ENCODE results near the gene TMF1. TPM values are rescaled to one million over a fixed set of nuclear protein-coding genes. Genes with fewer than 3 reads are reported as not detected.
A peak's percentile ranks its signal among the peaks of the same experiment; 100 is the strongest.

TMF1 gene
- total RNA-seq, 1 experiment from 2014 or later, result 18.7 TPM

- no TSS peak for BruUV-seq (replicated peaks)
- ATAC-seq (no peak), DNase-seq (ENCODE audit: low read depth, low spot score) (no peak)
- CTCF ChIA-PET, result no interaction called here
- POLR2A ChIA-PET, result no interaction called here
- Histone ChIP-seq H3K4me3 (ENCODE audit: low read depth in 2 of 2, low read length in 2 of 2) (no peak overlapping the region), H3K36me3 (ENCODE audit: control insufficient read depth, insufficient read depth, low read length) (peaks cover 23% of the 10 kb centered on the region), H3K27ac (ENCODE audit: low read length) (no peak overlapping the region), H3K4me1 (ENCODE audit: control insufficient read depth, insufficient read depth, low read length) (no peaks in the 10 kb centered on the region), H3K9me3 (ENCODE audit: control insufficient read depth, insufficient read depth, low read depth, low read length) (no peaks in the 10 kb centered on the region), H3K27me3 (ENCODE audit: control insufficient read depth, insufficient read depth, low read length) (no peaks in the 10 kb centered on the region)
- intact Hi-C loops (cut with micrococcal nuclease; ENCODE audit: unreplicated experiment) (no loop called here), in situ Hi-C loops (cut with HindIII; ENCODE audit: low pct_unique_long_range_greater_than_20kb, low sequenced_read_pairs) (no loop called here)
- TF ChIP-seq CTCF (IDR thresholded peaks at IDR 0.05) (no peak), REST (IDR thresholded peaks at IDR 0.05; ENCODE audit: insufficient read depth in 1 of 2, low read depth in 2 of 2, low read length in 1 of 2) (no peak), TCF7L2 (IDR thresholded peaks at IDR 0.05; ENCODE audit: low read depth, low read length) (no peak), POLR2AphosphoS5 (IDR thresholded peaks at IDR 0.05; ENCODE audit: low read depth, low read length) (no peak), SIN3A (IDR thresholded peaks at IDR 0.05; ENCODE audit: borderline replicate concordance, insufficient read depth, low read depth, low read length) (no peak)
These were observed 31.3 kb downstream of the TMF1 start for GRCh38 chr3:69020857-69021256.

- TF ChIP-seq REST (IDR thresholded peaks at IDR 0.05; ENCODE audit: insufficient read depth in 1 of 2, low read depth in 2 of 2, low read length in 1 of 2) (no peak), POLR2AphosphoS5 (IDR thresholded peaks at IDR 0.05; ENCODE audit: low read depth, low read length) (no peak), CTCF (IDR thresholded peaks at IDR 0.05) (peak; percentile 24; the same call in 1 of the 2 replicates)
- H3K4me1 ChIP-seq (ENCODE audit: control insufficient read depth, insufficient read depth, low read length), result no peaks in the 10 kb centered on the region
- H3K36me3 ChIP-seq (ENCODE audit: control insufficient read depth, insufficient read depth, low read length), result peaks cover 18% of the 10 kb centered on the region
- ChIA-PET POLR2A (no interaction called here), CTCF (interaction anchor here (0.6 kb wide), 1 partner anchor 32 kb away, joined by 3 read pairs; the partner anchor contains the start of gene TMF1)
- no peak overlapping the region for H3K4me3 ChIP-seq (ENCODE audit: low read depth in 2 of 2, low read length in 2 of 2)
- no peaks in the 10 kb centered on the region for H3K27me3 ChIP-seq (ENCODE audit: control insufficient read depth, insufficient read depth, low read length)
- no peaks in the 10 kb centered on the region for H3K9me3 ChIP-seq (ENCODE audit: control insufficient read depth, insufficient read depth, low read depth, low read length)
- DNase-seq (ENCODE audit: low read depth, low spot score) (no peak), ATAC-seq (no peak)
- intact Hi-C loops (cut with micrococcal nuclease; ENCODE audit: unreplicated experiment) (no loop called here), in situ Hi-C loops (cut with HindIII; ENCODE audit: low pct_unique_long_range_greater_than_20kb, low sequenced_read_pairs) (no loop called here)
- no peak overlapping the region for H3K27ac ChIP-seq (ENCODE audit: low read length)
- BruUV-seq (replicated peaks), result no TSS peak
These were observed 31.7 kb downstream of the TMF1 start for GRCh38 chr3:69020424-69020823.
